Peyer's patch (tissue), 4 donors: ENCODE data around the gene CFC1.
"Not testable (repeated sequence)": the region's sequence is repeated elsewhere in the genome, so short reads cannot be mapped to it uniquely, and the experiment has no call there.

ENCODE experiments used
- CTCF ChIP-seq, 6 experiments: fragments of 450-650 bp in 4 of 6; fragments of 200-600 bp in 2 of 6; sonication (generic) in 1 of 6; IDR thresholded peaks; one replicate each; pipeline ENCODE4 v1.5.1; 2017 to 2019; ENCODE audit warnings: antibody characterized with exemption in 6 of 6, mild to moderate bottlenecking in 3 of 6, moderate library complexity in 1 of 6
- POLR2A ChIP-seq, 2 donors: fragments of 450-650 bp; IDR thresholded peaks; one replicate each; pipeline ENCODE4 v1.5.1; 2017; ENCODE audit warnings: antibody characterized with exemption in 2 of 2, mild to moderate bottlenecking in 2 of 2, moderate library complexity in 2 of 2

DNA sequence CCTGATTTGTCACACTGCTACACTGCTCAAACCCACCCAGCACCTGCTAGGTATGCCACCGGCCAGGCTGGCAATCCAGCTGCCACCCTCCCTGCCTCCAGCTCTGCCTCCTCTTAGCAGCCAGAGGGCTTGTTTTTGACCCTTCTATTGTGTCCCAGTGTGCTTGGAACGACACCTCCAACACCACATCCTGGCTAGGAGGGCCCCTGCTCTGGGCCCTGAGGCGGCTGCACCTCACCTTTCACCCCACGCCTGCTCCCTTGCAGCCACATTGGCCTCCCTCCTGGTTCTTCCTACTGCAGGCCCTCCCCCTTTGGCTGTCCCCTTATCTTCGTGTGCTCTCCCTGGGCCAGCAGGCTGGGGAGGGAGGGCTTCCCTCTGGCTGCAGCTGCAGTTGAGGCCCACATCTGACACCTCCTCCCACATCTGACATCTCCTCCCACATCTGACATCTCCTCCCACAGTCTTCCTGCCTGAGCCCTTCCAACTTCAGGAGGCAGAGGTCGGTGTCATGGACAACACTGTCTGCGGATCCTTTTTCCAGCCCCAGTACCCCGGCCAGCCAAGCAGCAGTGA lies 23.1 kb downstream of the CFC1 start:
- TF ChIP-seq CTCF, POLR2A (IDR thresholded peaks at IDR 0.05): not testable (repeated sequence)
